ENCODE results near the gene ZNF787.
A peak's percentile ranks its signal among the peaks of the same experiment; 100 is the strongest.
"Not testable (repeated sequence)": the region's sequence is repeated elsewhere in the genome, so short reads cannot be mapped to it uniquely, and the experiment has no call there.

Gene ZNF787

GRCh38 chr19:56156768-56157167 is 35.7 kb upstream of the ZNF787 start:
- no peaks in the 10 kb centered on the region for H3K27me3 ChIP-seq
- H3K9ac ChIP-seq = no peak overlapping the region
- H3K4me2 ChIP-seq = no peak overlapping the region
- H3K27ac ChIP-seq = no peak overlapping the region
- H3K36me3 ChIP-seq = peaks cover 98% of the 10 kb centered on the region
- H4K20me1 ChIP-seq = peaks cover 74% of the 10 kb centered on the region
- peaks cover 22% of the 10 kb centered on the region for H3K4me1 ChIP-seq
- H3K4me3 ChIP-seq = no peak overlapping the region
- H3K9me3 ChIP-seq = no peaks in the 10 kb centered on the region
- TF ChIP-seq Cebpa-rat (IDR thresholded peaks at IDR 0.05) = no peak

DNA sequence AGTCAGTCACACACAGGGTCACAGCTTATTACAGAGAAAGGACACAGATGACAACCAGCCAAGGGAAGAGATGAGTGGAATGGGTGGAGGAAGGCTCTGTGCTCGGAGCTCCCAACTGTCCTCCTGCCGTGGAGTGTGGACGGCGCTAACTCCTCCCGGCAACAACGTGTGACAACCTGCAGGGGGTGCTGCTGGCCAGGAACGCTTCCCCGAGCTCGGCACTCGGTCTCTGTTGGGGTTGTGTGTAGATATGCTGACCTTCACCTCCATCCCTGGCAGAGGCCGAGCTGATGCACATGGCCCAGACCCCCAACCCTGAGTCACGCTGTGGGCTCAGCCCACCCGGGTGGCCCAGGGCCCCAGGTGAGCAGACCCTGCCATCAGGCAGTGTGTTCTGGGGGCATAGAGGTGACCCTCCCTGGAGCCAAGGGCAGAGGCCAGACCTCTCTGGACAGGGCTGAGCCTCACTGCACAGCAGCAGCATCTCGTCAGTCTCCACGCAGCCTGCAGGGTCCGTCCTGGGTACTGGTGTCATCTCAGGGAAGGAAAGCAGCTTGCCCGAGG is 34.1 kb upstream of the ZNF787 start:
- no peaks in the 10 kb centered on the region for H3K27me3 ChIP-seq
- no peak for TF ChIP-seq Cebpa-rat (IDR thresholded peaks at IDR 0.05)
- H3K4me3 ChIP-seq = no peak overlapping the region
- no peak overlapping the region for H3K27ac ChIP-seq
- no peak overlapping the region for H3K9ac ChIP-seq
- H3K4me1 ChIP-seq = 0 out of 2 replicates have a peak, but pooled peaks cover 17% of the 10 kb centered on the region
- no peak overlapping the region for H3K4me2 ChIP-seq
- H4K20me1 ChIP-seq = peaks cover 74% of the 10 kb centered on the region
- H3K36me3 ChIP-seq = peaks cover 89% of the 10 kb centered on the region
- no peaks in the 10 kb centered on the region for H3K9me3 ChIP-seq

GRCh38 chr19:56153507-56153906 is 32.4 kb upstream of the ZNF787 start:
- peaks cover 85% of the 10 kb centered on the region for H3K36me3 ChIP-seq
- H3K9ac ChIP-seq = no peak overlapping the region
- H3K4me2 ChIP-seq = no peak overlapping the region

GRCh38 chr19:56152644-56153043 is 31.5 kb upstream of the ZNF787 start:
- Histone ChIP-seq H3K27ac (no peak overlapping the region), H3K4me3 (no peak overlapping the region), H3K36me3 (peaks cover 85% of the 10 kb centered on the region), H3K4me1 (0 out of 2 replicates have a peak, but pooled peaks cover 10% of the 10 kb centered on the region), H3K9ac (no peak overlapping the region), H3K4me2 (no peak overlapping the region), H3K9me3 (no peaks in the 10 kb centered on the region), H3K27me3 (no peaks in the 10 kb centered on the region), H4K20me1 (peaks cover 94% of the 10 kb centered on the region)
- TF ChIP-seq Cebpa-rat (IDR thresholded peaks at IDR 0.05) = no peak

More at GRCh38 chr19:56153507-56153906, 32.4 kb upstream of the ZNF787 start:
- Histone ChIP-seq H3K27ac (0 out of 2 replicates have a peak overlapping the region, but pooled peaks have one; percentile 13), H3K9me3 (no peaks in the 10 kb centered on the region), H3K4me3 (no peak overlapping the region), H3K27me3 (no peaks in the 10 kb centered on the region), H3K4me1 (0 out of 2 replicates have a peak, but pooled peaks cover 17% of the 10 kb centered on the region), H4K20me1 (peaks cover 85% of the 10 kb centered on the region)
- no peak for TF ChIP-seq Cebpa-rat (IDR thresholded peaks at IDR 0.05)

- H4K20me1 ChIP-seq = peaks cover 95% of the 10 kb centered on the region
- H3K4me1 ChIP-seq = 0 out of 2 replicates have a peak, but pooled peaks cover 3% of the 10 kb centered on the region
- no peak for TF ChIP-seq Cebpa-rat (IDR thresholded peaks at IDR 0.05)
- H3K9ac ChIP-seq = no peak overlapping the region
- H3K4me2 ChIP-seq = no peak overlapping the region
- no peaks in the 10 kb centered on the region for H3K27me3 ChIP-seq
- no peaks in the 10 kb centered on the region for H3K9me3 ChIP-seq
- H3K36me3 ChIP-seq = peaks cover 85% of the 10 kb centered on the region
- H3K4me3 ChIP-seq = no peak overlapping the region
- no peak overlapping the region for H3K27ac ChIP-seq
Observed at GRCh38 chr19:56150358-56150757, 29.3 kb upstream of the ZNF787 start.

DNA sequence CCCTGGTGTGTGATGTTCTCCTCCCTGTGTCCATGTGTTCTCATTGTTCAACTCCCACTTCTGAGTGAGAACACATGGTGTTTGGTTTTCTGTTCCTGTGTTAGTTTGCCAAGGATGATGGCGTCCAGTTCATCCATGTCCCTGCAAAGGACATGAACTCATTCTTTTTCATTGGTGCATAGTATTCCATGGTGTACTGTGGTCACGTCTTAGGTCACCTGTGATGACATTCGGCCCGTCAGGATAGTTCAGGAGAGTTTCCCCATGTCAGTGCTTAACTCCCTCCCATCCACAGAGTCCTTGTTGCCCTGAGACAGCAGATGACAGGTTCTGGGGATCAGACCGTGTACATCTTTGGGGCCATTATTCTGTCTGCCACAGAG is 28.6 kb upstream of the ZNF787 start:
- Histone ChIP-seq H3K4me1 (peaks cover 5% of the 10 kb centered on the region), H3K9me3 (no peaks in the 10 kb centered on the region), H3K4me3 (no peak overlapping the region), H3K9ac (no peak overlapping the region), H3K4me2 (no peak overlapping the region), H3K27ac (no peak overlapping the region), H3K27me3 (no peaks in the 10 kb centered on the region), H4K20me1 (peaks cover 95% of the 10 kb centered on the region), H3K36me3 (peaks cover 84% of the 10 kb centered on the region)
- TF ChIP-seq Cebpa-rat (IDR thresholded peaks at IDR 0.05) = no peak

DNA sequence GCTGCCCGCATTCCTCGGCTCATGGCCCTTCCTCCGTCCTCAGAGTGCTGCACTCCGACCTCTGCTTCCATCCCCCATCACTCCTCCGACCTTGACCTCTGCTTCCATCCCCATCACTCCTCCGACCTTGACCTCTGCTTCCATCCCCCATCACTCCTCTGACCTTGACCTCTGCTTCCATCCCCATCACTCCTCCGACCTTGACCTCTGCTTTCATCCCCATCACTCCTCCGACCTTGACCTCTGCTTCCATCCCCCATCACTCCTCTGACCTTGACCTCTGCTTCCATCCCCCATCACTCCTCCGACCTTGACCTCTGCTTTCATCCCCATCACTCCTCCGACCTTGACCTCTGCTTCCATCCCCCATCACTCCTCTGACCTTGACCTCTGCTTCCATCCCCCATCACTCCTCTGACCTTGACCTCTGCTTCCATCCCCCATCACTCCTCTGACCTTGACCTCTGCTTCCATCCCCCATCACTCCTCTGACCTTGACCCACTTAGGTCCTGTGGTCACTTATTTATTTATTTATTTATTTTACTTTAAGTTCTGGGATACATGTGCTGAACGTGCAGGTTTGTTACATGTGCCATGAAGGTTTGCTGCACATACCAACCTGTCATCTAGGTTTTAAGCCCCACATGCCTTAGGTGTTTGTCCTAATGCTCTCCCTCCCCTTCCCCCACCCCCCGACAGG is 28.0 kb upstream of the ZNF787 start:
- H3K9ac ChIP-seq, H3K27ac ChIP-seq, H3K4me2 ChIP-seq, H3K9me3 ChIP-seq, H3K27me3 ChIP-seq, H3K4me3 ChIP-seq: not testable (repeated sequence)
- H4K20me1 ChIP-seq = peaks cover 95% of the 10 kb centered on the region
- H3K4me1 ChIP-seq = peaks cover 10% of the 10 kb centered on the region
- peaks cover 79% of the 10 kb centered on the region for H3K36me3 ChIP-seq

DNA sequence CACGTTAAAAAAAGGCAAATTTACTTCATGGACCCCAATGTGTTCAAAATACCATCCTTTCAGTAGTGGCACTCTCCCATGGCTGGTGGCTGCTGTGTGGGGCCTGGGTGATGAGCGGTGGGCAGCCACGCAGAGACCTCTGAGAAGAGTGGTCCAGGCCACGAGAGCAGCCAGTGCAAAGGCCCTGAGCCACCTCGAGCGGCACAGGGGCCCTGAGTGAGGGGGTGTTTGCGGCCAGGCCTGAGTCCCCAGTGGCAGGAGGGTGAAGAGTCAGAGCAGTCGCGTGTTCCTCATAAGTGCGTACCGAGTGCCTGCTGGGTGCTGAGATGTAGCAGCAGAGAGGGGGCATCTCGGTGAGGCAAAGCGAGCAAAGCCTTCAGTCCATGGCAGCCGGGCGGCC is 27.0 kb upstream of the ZNF787 start:
- H3K27ac ChIP-seq = no peak overlapping the region

DNA sequence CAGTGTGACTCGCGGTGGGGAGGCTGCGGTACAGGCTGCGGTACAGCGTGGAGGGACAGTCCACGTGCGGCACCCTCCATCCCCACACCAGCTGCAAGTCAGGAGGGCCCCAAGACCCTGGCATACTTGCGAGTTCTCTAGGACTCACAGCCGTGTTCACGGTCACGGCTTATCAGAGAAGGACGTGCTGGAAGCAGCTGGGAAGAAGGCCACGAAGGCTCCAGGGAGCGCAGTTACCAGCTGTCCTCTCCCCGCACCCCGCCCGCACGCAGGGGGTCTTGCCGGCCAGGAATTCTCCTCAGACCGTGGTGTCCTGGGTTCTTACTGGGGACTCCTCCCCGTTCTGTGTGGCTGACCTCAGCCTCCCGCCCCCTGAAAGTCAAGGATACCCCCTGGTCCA is 26.2 kb upstream of the ZNF787 start:
- Histone ChIP-seq H3K4me3 (no peak overlapping the region), H3K27me3 (no peaks in the 10 kb centered on the region), H3K27ac (no peak overlapping the region), H3K9ac (no peak overlapping the region), H3K36me3 (peaks cover 68% of the 10 kb centered on the region), H3K4me1 (peaks cover 28% of the 10 kb centered on the region), H4K20me1 (peaks cover 93% of the 10 kb centered on the region), H3K9me3 (no peaks in the 10 kb centered on the region), H3K4me2 (no peak overlapping the region)
- TF ChIP-seq Cebpa-rat (IDR thresholded peaks at IDR 0.05) = no peak

More for the DNA sequence above, 27.0 kb upstream of the ZNF787 start:
- H3K4me1 ChIP-seq = peaks cover 20% of the 10 kb centered on the region
- no peaks in the 10 kb centered on the region for H3K9me3 ChIP-seq
- TF ChIP-seq Cebpa-rat (IDR thresholded peaks at IDR 0.05) = no peak
- no peaks in the 10 kb centered on the region for H3K27me3 ChIP-seq
- H4K20me1 ChIP-seq = peaks cover 95% of the 10 kb centered on the region
- no peak overlapping the region for H3K9ac ChIP-seq
- no peak overlapping the region for H3K4me2 ChIP-seq
- peaks cover 69% of the 10 kb centered on the region for H3K36me3 ChIP-seq
- no peak overlapping the region for H3K4me3 ChIP-seq

GRCh38 chr19:56146904-56147303 is 25.8 kb upstream of the ZNF787 start:
- no peak overlapping the region for H3K27ac ChIP-seq
- no peak for TF ChIP-seq Cebpa-rat (IDR thresholded peaks at IDR 0.05)
- no peaks in the 10 kb centered on the region for H3K27me3 ChIP-seq
- H3K9ac ChIP-seq = no peak overlapping the region
- H3K9me3 ChIP-seq = no peaks in the 10 kb centered on the region
- peaks cover 32% of the 10 kb centered on the region for H3K4me1 ChIP-seq
- H4K20me1 ChIP-seq = peaks cover 89% of the 10 kb centered on the region
- H3K36me3 ChIP-seq = peaks cover 67% of the 10 kb centered on the region
- H3K4me2 ChIP-seq = no peak overlapping the region
- no peak overlapping the region for H3K4me3 ChIP-seq

Data from BLaER1 (cell line).